ENCODE measurements around the gene DDX24. TPM values are rescaled to one million over a fixed set of nuclear protein-coding genes. Genes with fewer than 3 reads are reported as not detected.

The DDX24 gene
- total and polyA plus RNA-seq, 2 of the 8 experiments (the other 6 are each of a cell fraction or from before 2014, with no cell fraction given) = 89.0 to 201 TPM

- Histone ChIP-seq H3K27me3 (replicated peaks in 1 of 4; ENCODE audit: control insufficient read depth in 3 of 4, extremely low read depth in 1 of 4, insufficient read depth in 3 of 4, low read length in 3 of 4) (no peaks in the 10 kb centered on the region), H3K27ac (ENCODE audit: low read depth, low read length) (no peak overlapping the region), H3K4me3 (ENCODE audit: extremely low read depth in 1 of 4, insufficient read depth in 2 of 4, low read depth in 3 of 4, low read length in 4 of 4) (no peak overlapping the region), H3K4me1 (replicated peaks in 1 of 4; ENCODE audit: control insufficient read depth in 3 of 4, insufficient read depth in 4 of 4, low read length in 3 of 4) (peaks cover 0 to 5% (median under 1%) of the 10 kb centered on the region in 4 experiments; a peak in 2 of 7 replicates), H2AK5ac (ENCODE audit: low read depth, low read length) (no peak overlapping the region), H4K5ac (ENCODE audit: insufficient read length, low read depth, low read length) (no peak overlapping the region), H4K91ac (replicated peaks; ENCODE audit: insufficient read length, low read length) (no peak overlapping the region), H2BK20ac (ENCODE audit: low read length) (no peak overlapping the region), H3K36me3 (ENCODE audit: control insufficient read depth in 2 of 4, insufficient read depth in 4 of 4, low read length in 3 of 4) (no peaks in the 10 kb centered on the region), H3K79me2 (ENCODE audit: control insufficient read depth in 1 of 2, insufficient read depth in 2 of 2, low read length in 2 of 2) (no peaks in the 10 kb centered on the region), H3K23me2 (ENCODE audit: low read depth, low read length) (no peaks in the 10 kb centered on the region), H3K14ac (ENCODE audit: insufficient read length) (no peak overlapping the region), H3K56ac (replicated peaks; ENCODE audit: insufficient read length, low read depth, low read length) (no peak overlapping the region), H4K8ac (ENCODE audit: extremely low read depth, insufficient read depth, low read length) (no peak overlapping the region), H2BK120ac (replicated peaks; ENCODE audit: low read depth, low read length) (no peak overlapping the region), H3K4ac (replicated peaks; ENCODE audit: insufficient read length, low read depth, low read length) (no peak overlapping the region), H2BK12ac (ENCODE audit: low read depth, low read length) (no peak overlapping the region), H3K23ac (ENCODE audit: insufficient read length) (no peak overlapping the region), H3K4me2 (ENCODE audit: insufficient read depth in 1 of 2, low read depth in 2 of 2, low read length in 2 of 2) (no peak overlapping the region), H3K79me1 (ENCODE audit: low read depth, low read length) (no peaks in the 10 kb centered on the region), H2BK15ac (ENCODE audit: low read length) (no peak overlapping the region), H3K9me3 (ENCODE audit: insufficient read depth in 2 of 2, low read depth in 1 of 2, low read length in 1 of 2) (no peaks in the 10 kb centered on the region), H2BK5ac (ENCODE audit: low read depth, low read length) (no peak overlapping the region), H3K9ac (replicated peaks in 1 of 4; ENCODE audit: extremely low read depth in 1 of 4, low read depth in 3 of 4, low read length in 3 of 4) (no peak overlapping the region), H2AFZ (ENCODE audit: low read length) (no peak overlapping the region), H3K18ac (ENCODE audit: extremely low read depth, low read length) (no peak overlapping the region), H4K20me1 (replicated peaks in 1 of 2; ENCODE audit: control insufficient read depth in 1 of 2, insufficient read depth in 2 of 2, low read length in 2 of 2) (no peaks in the 10 kb centered on the region)
- DNase-seq (ENCODE audit: low read depth in 1 of 2, low spot score in 2 of 2) = no peak
- no peak for TF ChIP-seq RBBP5 (IDR thresholded peaks at IDR 0.05; ENCODE audit: borderline replicate concordance, low read depth, low read length)
- TF ChIP-seq NRF1 (IDR thresholded peaks at IDR 0.05; ENCODE audit: low read depth, low read length) = no peak
- TF ChIP-seq BRCA1 (IDR thresholded peaks at IDR 0.05; ENCODE audit: low read depth, low read length) = no peak
- no peak for TF ChIP-seq SIN3A (conservative IDR thresholded peaks at IDR 0.05 in 1 of 2, IDR thresholded peaks at IDR 0.05 in 1 of 2; ENCODE audit: low read depth in 1 of 2, low read length in 2 of 2)
- TF ChIP-seq SUZ12 (IDR thresholded peaks at IDR 0.05; ENCODE audit: low read length) = no peak
- TF ChIP-seq USF2 (IDR thresholded peaks at IDR 0.05; ENCODE audit: low read length) = no peak
- TF ChIP-seq TCF12 (IDR thresholded peaks at IDR 0.05; ENCODE audit: low read depth, low read length) = no peak
- no peak for FAIRE-seq
- ChIA-PET CTCF (ENCODE audit: partially characterized antibody) (interaction anchor here (1.0 to 1.9 kb wide), 3 partner anchors 10 to 110 kb away, joined by 3 to 6 read pairs (median 4); no protein-coding TSS in a partner anchor), POLR2A (ENCODE audit: partially characterized antibody) (no interaction called here)
- 89% methylated on average over 2 of the region's 2 CpGs; no CpG with 5 or more reads in 1 of the 2 experiments for WGBS, 2 experiments (ENCODE audit: extremely low coverage in 1 of 2, insufficient coverage in 1 of 2, insufficient read length in 1 of 2, insufficient replicate concordance in 2 of 2, low coverage in 1 of 2, low lambda C conversion rate in 2 of 2, missing lambda C conversion rate in 1 of 2)
Measured at GRCh38 chr14:94109915-94110250, 28.9 kb upstream of the DDX24 start.
